ENCODE results near the gene ATP1A3. TPM values are rescaled to one million over a fixed set of nuclear protein-coding genes. Genes with fewer than 3 reads are reported as not detected.

ATP1A3 gene
- polyA plus RNA-seq, 1 of the 3 experiments (the other 2 are of a cell fraction): 0.77 TPM

GRCh38 chr19:41918653-41919244 lies 75.3 kb downstream of the ATP1A3 start:
- 82% methylated on average over 5 of the region's 5 CpGs for WGBS (ENCODE audit: low lambda C conversion rate)
- TF ChIP-seq ELF1 (IDR thresholded peaks at IDR 0.05) (no peak), GATA2 (CRISPR knock-in tag; IDR thresholded peaks at IDR 0.05) (no peak), CHD2 (IDR thresholded peaks at IDR 0.05; ENCODE audit: low read length, partially characterized antibody) (no peak), REST (IDR thresholded peaks at IDR 0.05; ENCODE audit: low read depth, low read length) (no peak), IRF3 (IDR thresholded peaks at IDR 0.05; ENCODE audit: low read depth, low read length) (no peak), SIN3A (IDR thresholded peaks at IDR 0.05; ENCODE audit: borderline replicate concordance, low read depth, low read length) (no peak), YY1 (IDR thresholded peaks at IDR 0.05; ENCODE audit: low read depth) (no peak), FOXJ3 (CRISPR knock-in tag; IDR thresholded peaks at IDR 0.05) (no peak), RXRA (IDR thresholded peaks at IDR 0.05; ENCODE audit: borderline replicate concordance, low read depth) (no peak), TEAD4 (IDR thresholded peaks at IDR 0.05; ENCODE audit: borderline replicate concordance, insufficient read depth) (no peak), RCOR1 (IDR thresholded peaks at IDR 0.05; ENCODE audit: low read length) (no peak), NRF1 (IDR thresholded peaks at IDR 0.05; ENCODE audit: low read depth, low read length) (no peak), MXI1 (IDR thresholded peaks at IDR 0.05; ENCODE audit: low read depth, low read length) (no peak), EP300 (IDR thresholded peaks at IDR 0.05; ENCODE audit: borderline replicate concordance in 1 of 2, low read depth in 1 of 2, low read length in 1 of 2) (no peak), POLR2AphosphoS5 (IDR thresholded peaks at IDR 0.05; ENCODE audit: low read depth, low read length) (no peak)
- TF ChIP-seq, protein P1, sequence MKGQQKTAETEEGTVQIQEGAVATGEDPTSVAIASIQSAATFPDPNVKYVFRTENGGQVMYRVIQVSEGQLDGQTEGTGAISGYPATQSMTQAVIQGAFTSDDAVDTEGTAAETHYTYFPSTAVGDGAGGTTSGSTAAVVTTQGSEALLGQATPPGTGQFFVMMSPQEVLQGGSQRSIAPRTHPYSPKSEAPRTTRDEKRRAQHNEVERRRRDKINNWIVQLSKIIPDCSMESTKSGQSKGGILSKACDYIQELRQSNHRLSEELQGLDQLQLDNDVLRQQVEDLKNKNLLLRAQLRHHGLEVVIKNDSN (IDR thresholded peaks at IDR 0.05; ENCODE audit: borderline replicate concordance, low read depth): no peak
- H3K4me3 ChIP-seq (ENCODE audit: low read depth in 2 of 2, low read length in 1 of 2): no peak overlapping the region
- H3K36me3 ChIP-seq (replicated peaks in 1 of 2; ENCODE audit: control insufficient read depth in 1 of 2, insufficient read depth in 2 of 2, low read length in 1 of 2): no peaks in the 10 kb centered on the region
- no peaks in the 10 kb centered on the region for H3K9me2 ChIP-seq
- ChIA-PET POLR2A (no interaction called here), CTCF (interaction anchor here (0.8 to 1.3 kb wide), 3 partner anchors 16 to 46 kb away, joined by 3 to 5 read pairs (median 3); no protein-coding TSS in a partner anchor)
- no peak overlapping the region for H3K27ac ChIP-seq (ENCODE audit: low read depth in 2 of 2, low read length in 1 of 2)
- H3F3A ChIP-seq (replicated peaks; ENCODE audit: insufficient read depth): no peaks in the 10 kb centered on the region
- H3K4me1 ChIP-seq (ENCODE audit: control insufficient read depth in 1 of 2, insufficient read depth in 2 of 2, low read depth in 1 of 2, low read length in 1 of 2): no peaks in the 10 kb centered on the region; a peak in 1 of 4 replicates
- no peak for DNase-seq
- no peaks in the 10 kb centered on the region for H4K20me1 ChIP-seq (ENCODE audit: insufficient read depth)
- no peaks in the 10 kb centered on the region for H3K9me3 ChIP-seq
- no peak overlapping the region for H3K9ac ChIP-seq
- H2AFZ ChIP-seq (ENCODE audit: low read depth): no peak overlapping the region
- no peak overlapping the region for H3K4me2 ChIP-seq
- no peaks in the 10 kb centered on the region for H3K79me2 ChIP-seq (ENCODE audit: insufficient read depth)
- H3K27me3 ChIP-seq (ENCODE audit: insufficient read depth): peaks cover 23% of the 10 kb centered on the region

Data from SK-N-SH (cell line).